Inflammatory macrophage treated with lipopolysaccharide for 4 hours (primary cell): ENCODE measurements around the gene NCOA6.
"Not testable (repeated sequence)": the region's sequence is repeated elsewhere in the genome, so short reads cannot be mapped to it uniquely, and the experiment has no call there.

ENCODE experiments used
- DNase-seq: peaks from one replicate; pipeline ENCODE4 v3.0.0-alpha.2; 2020

Gene NCOA6

GRCh38 chr20:34716921-34717229, 108.6 kb downstream of the NCOA6 start:
- DNase-seq: no peak

GRCh38 chr20:34715384-34715783, 110.1 kb downstream of the NCOA6 start:
- DNase-seq: no peak

- not testable (repeated sequence) for DNase-seq
Measured at GRCh38 chr20:34713944-34714515, 111.4 kb downstream of the NCOA6 start.

GRCh38 chr20:34713194-34713943, 112.1 kb downstream of the NCOA6 start:
- peak; percentile 67 for DNase-seq

GRCh38 chr20:34712525-34713192, 112.8 kb downstream of the NCOA6 start:
- no peak for DNase-seq

- DNase-seq: no peak
Measured at GRCh38 chr20:34711813-34712430, 113.5 kb downstream of the NCOA6 start.

GRCh38 chr20:34710861-34711574, 114.4 kb downstream of the NCOA6 start:
- DNase-seq: peak; percentile 13

GRCh38 chr20:34710568-34710839, 114.9 kb downstream of the NCOA6 start:
- DNase-seq: no peak

- DNase-seq: no peak
Measured at GRCh38 chr20:34709831-34710567, 115.5 kb downstream of the NCOA6 start.

- peak; percentile 50 for DNase-seq
Measured at GRCh38 chr20:34709044-34709830, 116.2 kb downstream of the NCOA6 start.

GRCh38 chr20:34708621-34709043, 116.8 kb downstream of the NCOA6 start:
- DNase-seq: peak; percentile 27

GRCh38 chr20:34706912-34707784, 118.3 kb downstream of the NCOA6 start:
- no peak for DNase-seq

- DNase-seq: no peak
Measured at GRCh38 chr20:34706302-34706875, 119.1 kb downstream of the NCOA6 start.

- peak; percentile 30 for DNase-seq
Measured at GRCh38 chr20:34705397-34706301, 119.8 kb downstream of the NCOA6 start.

GRCh38 chr20:34705008-34705396, 120.4 kb downstream of the NCOA6 start:
- no peak for DNase-seq

- DNase-seq: peak; percentile 96
Measured at GRCh38 chr20:34704177-34705007, 121.1 kb downstream of the NCOA6 start, which contains the start of gene TP53INP2. Gene TP53INP2 (plus strand): TSS chr20:34704344. CDS start chr20:34708740, 4,396 bp downstream.

GRCh38 chr20:34703424-34704176, 121.9 kb downstream of the NCOA6 start:
- peak; percentile 28 for DNase-seq

GRCh38 chr20:34703061-34703423, 122.4 kb downstream of the NCOA6 start:
- no peak for DNase-seq
